Esophagus muscularis mucosa (tissue), 4 donors: ENCODE results near the gene ZNF841. TPM values are rescaled to one million over a fixed set of nuclear protein-coding genes. Genes with fewer than 3 reads are reported as not detected.

ENCODE experiments used
- DNase-seq: peaks from one replicate; pipeline ENCODE4 v3.0.0-alpha.2; 2017; ENCODE audit errors: extremely low spot score
- H3K27ac ChIP-seq, 4 donors: fragments of 200-600 bp; sonication (generic); replicated peaks in 1 of 4; 1 replicate in 3 of 4; 2 replicates in 1 of 4; pipeline ENCODE4 v1.5.1; 2016 to 2019; ENCODE audit warnings: mild to moderate bottlenecking in 1 of 4
- H3K27me3 ChIP-seq, 4 donors: fragments of 200-600 bp; sonication (generic); one replicate each; pipeline versions ENCODE4 v1.5.1 to v1.6.0; 2016 to 2019
- H3K36me3 ChIP-seq, 4 donors: fragments of 200-600 bp; sonication (generic); one replicate each; pipeline ENCODE4 v1.5.1; 2016 to 2019
- H3K4me1 ChIP-seq, 4 donors: fragments of 200-600 bp; sonication (generic); one replicate each; pipeline ENCODE4 v1.5.1; 2016 to 2019
- H3K4me3 ChIP-seq, 4 donors: fragments of 200-600 bp; sonication (generic); 1 replicate in 2 of 4; 2 replicates in 2 of 4; pipeline ENCODE4 v1.5.1; 2016 to 2019; ENCODE audit warnings: mild to moderate bottlenecking in 4 of 4, moderate library complexity in 1 of 4
- H3K9me3 ChIP-seq, 4 donors: fragments of 200-600 bp; sonication (generic); 1 replicate in 3 of 4; 2 replicates in 1 of 4; pipeline ENCODE4 v1.5.1; 2016 to 2019
- CTCF ChIP-seq, 3 experiments: fragments of 200-600 bp in 2 of 3; fragments of 450-650 bp in 1 of 3; sonication (generic) in 2 of 3; IDR thresholded peaks; one replicate each; pipeline ENCODE4 v1.5.1; 2017 to 2019; ENCODE audit warnings: antibody characterized with exemption in 3 of 3, mild to moderate bottlenecking in 2 of 3, moderate library complexity in 1 of 3
- EP300 ChIP-seq: sonication (generic); formaldehyde crosslinking; IDR thresholded peaks from one replicate; pipeline ENCODE4 v1.6.1; 2017; ENCODE audit warnings: antibody characterized with exemption
- POLR2A ChIP-seq: fragments of 450-650 bp; IDR thresholded peaks from one replicate; pipeline ENCODE4 v1.6.1; 2017; ENCODE audit warnings: antibody characterized with exemption, moderate library complexity, mild to moderate bottlenecking, low read depth
- POLR2AphosphoS5 ChIP-seq, 2 donors: sonication (generic); formaldehyde crosslinking; IDR thresholded peaks; one replicate each; pipeline ENCODE4 v1.6.1; 2017; ENCODE audit warnings: antibody characterized with exemption in 2 of 2
- WGBS: methylation state at CpG from one replicate; pipeline ENCODE4 v1.1.5; 2018; 5-methylcytosine and 5-hydroxymethylcytosine counted together
- intact Hi-C: fragments of 100-400 bp; cut with DNase I; formaldehyde crosslinking; loops from one replicate; pipeline ENCODE4 v1.15.1; 2023
- total RNA-seq, 4 donors: library from RNA; depleted of rRNA; stranded (reverse); fragments of >200 nt; gene quantifications; one replicate each; pipeline versions ENCODE4 v1.1.0 to v1.2.1, GENCODE V29; 2016

ZNF841 gene
- total RNA-seq, 4 donors from 2014 or later = 11.3 to 13.7 (median 12.5) TPM

- peak within 1 kb of the TSS; percentile 90 to 97 (median 93) for H3K27ac ChIP-seq
- peak within 1 kb of the TSS; percentile 63 to 92 (median 90) for H3K4me3 ChIP-seq
- H3K9me3 ChIP-seq = no peaks in the 10 kb centered on the region
- intact Hi-C loops = loop anchor here (1.0 to 5.0 kb wide), 4 partner anchors 33 to 99 kb away; partner anchors contain the start of gene ZNF836
- peaks cover 12 to 26% (median 20%) of the 10 kb centered on the region in 4 donors for H3K4me1 ChIP-seq
- no peaks in the 10 kb centered on the region for H3K27me3 ChIP-seq
- H3K36me3 ChIP-seq = no peaks in the 10 kb centered on the region
- WGBS = 0% methylated on average over 40 of the region's 49 CpGs
- DNase-seq = peak; percentile 99
- TF ChIP-seq POLR2AphosphoS5 (IDR thresholded peaks at IDR 0.05) (peak; percentile 91 to 93), POLR2A (peak; percentile 34), CTCF (IDR thresholded peaks at IDR 0.05) (peak; percentile 74 to 86 (median 79)), EP300 (no peak)
These were observed 43.9 kb upstream of the ZNF841 start, which contains the start of gene ZNF616 for GRCh38 chr19:52139252-52140031. ZNF616 (minus strand) TSS chr19:52139938; CDS start chr19:52130512, 9,426 bp downstream.

GRCh38 chr19:52138983-52139251 is 43.4 kb upstream of the ZNF841 start:
- Histone ChIP-seq H3K27me3 (no peaks in the 10 kb centered on the region), H3K9me3 (no peaks in the 10 kb centered on the region), H3K27ac (peak overlapping the region; percentile 90 to 97 (median 93)), H3K4me3 (peak overlapping the region; percentile 63 to 92 (median 90)), H3K36me3 (no peaks in the 10 kb centered on the region), H3K4me1 (peaks cover 12 to 26% (median 20%) of the 10 kb centered on the region in 4 donors)
- 0% methylated on average over 7 of the region's 7 CpGs for WGBS
- intact Hi-C loops = loop anchor here (1.0 to 5.0 kb wide), 4 partner anchors 33 to 100 kb away; partner anchors contain the start of gene ZNF836
- no peak for TF ChIP-seq EP300
- TF ChIP-seq POLR2A = no peak
- TF ChIP-seq CTCF (IDR thresholded peaks at IDR 0.05) = no peak
- TF ChIP-seq POLR2AphosphoS5 (IDR thresholded peaks at IDR 0.05) = no peak
- no peak for DNase-seq

- Histone ChIP-seq H3K4me1 (peaks cover 12 to 26% (median 20%) of the 10 kb centered on the region in 4 donors), H3K27ac (peak overlapping the region; percentile 90 to 97 (median 93)), H3K4me3 (peak overlapping the region; percentile 63 to 92 (median 90)), H3K36me3 (no peaks in the 10 kb centered on the region), H3K9me3 (no peaks in the 10 kb centered on the region), H3K27me3 (no peaks in the 10 kb centered on the region)
- TF ChIP-seq POLR2A (no peak), POLR2AphosphoS5 (IDR thresholded peaks at IDR 0.05) (no peak), EP300 (no peak), CTCF (IDR thresholded peaks at IDR 0.05) (no peak)
- DNase-seq = no peak
- WGBS = 6% methylated on average over 14 of the region's 14 CpGs
- intact Hi-C loops = loop anchor here (2.0 to 5.0 kb wide), 3 partner anchors 34 to 100 kb away; partner anchors contain the start of gene ZNF836
These were observed 42.9 kb upstream of the ZNF841 start for GRCh38 chr19:52138278-52138982.

- no peaks in the 10 kb centered on the region for H3K4me1 ChIP-seq
- no peak overlapping the region for H3K4me3 ChIP-seq
- 93% methylated on average over 3 of the region's 3 CpGs for WGBS
- H3K9me3 ChIP-seq = peaks cover 25 to 79% (median 65%) of the 10 kb centered on the region in 4 donors
- no peak for DNase-seq
- no peak for TF ChIP-seq POLR2A
- TF ChIP-seq POLR2AphosphoS5 (IDR thresholded peaks at IDR 0.05) = no peak
- TF ChIP-seq EP300 = no peak
- TF ChIP-seq CTCF (IDR thresholded peaks at IDR 0.05) = no peak
- intact Hi-C loops = no loop called here
- H3K36me3 ChIP-seq = peaks cover 82 to 100% (median 94%) of the 10 kb centered on the region in 4 donors
- H3K27ac ChIP-seq = no peak overlapping the region
- no peaks in the 10 kb centered on the region for H3K27me3 ChIP-seq
These were observed 24.7 kb upstream of the ZNF841 start for GRCh38 chr19:52120286-52120685.
